ENCODE data around the gene HIPK2.

DNA sequence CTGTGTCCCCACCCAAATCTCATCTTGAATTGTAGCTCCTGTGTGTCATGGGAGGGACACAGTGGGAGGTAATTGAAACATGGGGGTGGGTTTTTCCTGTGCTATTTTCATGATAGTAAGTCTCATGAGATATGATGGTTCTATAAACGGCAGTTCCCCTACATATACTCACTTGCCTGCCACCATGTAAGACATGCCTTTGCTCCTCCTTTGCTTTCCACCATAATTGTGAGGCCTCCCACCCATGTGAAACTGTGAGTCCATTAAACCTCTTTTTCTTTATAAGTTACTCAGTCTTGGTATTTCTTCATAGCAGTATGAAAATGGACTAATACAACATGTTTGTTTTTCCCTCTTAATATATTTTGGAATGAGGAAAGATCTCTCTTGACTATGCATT, 26.8 kb upstream of the HIPK2 start:
- no peak for TF ChIP-seq MAFK (IDR thresholded peaks at IDR 0.05; ENCODE audit: partially characterized antibody)
- no peak for TF ChIP-seq RCOR1 (IDR thresholded peaks at IDR 0.05; ENCODE audit: low read depth, low read length)
- TF ChIP-seq, protein P1, sequence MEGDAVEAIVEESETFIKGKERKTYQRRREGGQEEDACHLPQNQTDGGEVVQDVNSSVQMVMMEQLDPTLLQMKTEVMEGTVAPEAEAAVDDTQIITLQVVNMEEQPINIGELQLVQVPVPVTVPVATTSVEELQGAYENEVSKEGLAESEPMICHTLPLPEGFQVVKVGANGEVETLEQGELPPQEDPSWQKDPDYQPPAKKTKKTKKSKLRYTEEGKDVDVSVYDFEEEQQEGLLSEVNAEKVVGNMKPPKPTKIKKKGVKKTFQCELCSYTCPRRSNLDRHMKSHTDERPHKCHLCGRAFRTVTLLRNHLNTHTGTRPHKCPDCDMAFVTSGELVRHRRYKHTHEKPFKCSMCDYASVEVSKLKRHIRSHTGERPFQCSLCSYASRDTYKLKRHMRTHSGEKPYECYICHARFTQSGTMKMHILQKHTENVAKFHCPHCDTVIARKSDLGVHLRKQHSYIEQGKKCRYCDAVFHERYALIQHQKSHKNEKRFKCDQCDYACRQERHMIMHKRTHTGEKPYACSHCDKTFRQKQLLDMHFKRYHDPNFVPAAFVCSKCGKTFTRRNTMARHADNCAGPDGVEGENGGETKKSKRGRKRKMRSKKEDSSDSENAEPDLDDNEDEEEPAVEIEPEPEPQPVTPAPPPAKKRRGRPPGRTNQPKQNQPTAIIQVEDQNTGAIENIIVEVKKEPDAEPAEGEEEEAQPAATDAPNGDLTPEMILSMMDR (IDR thresholded peaks at IDR 0.05): no peak
- TF ChIP-seq POLR2A (IDR thresholded peaks at IDR 0.05; ENCODE audit: low read length): no peak
- TF ChIP-seq CHD4 (IDR thresholded peaks at IDR 0.05; ENCODE audit: borderline replicate concordance): no peak
- no peak for TF ChIP-seq CHD2 (IDR thresholded peaks at IDR 0.05; ENCODE audit: low read length, partially characterized antibody)
- TF ChIP-seq, protein P2, sequence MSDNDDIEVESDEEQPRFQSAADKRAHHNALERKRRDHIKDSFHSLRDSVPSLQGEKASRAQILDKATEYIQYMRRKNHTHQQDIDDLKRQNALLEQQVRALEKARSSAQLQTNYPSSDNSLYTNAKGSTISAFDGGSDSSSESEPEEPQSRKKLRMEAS (IDR thresholded peaks at IDR 0.05): no peak
- no peak for TF ChIP-seq CEBPB (IDR thresholded peaks at IDR 0.05)
- no peak for TF ChIP-seq JUN (IDR thresholded peaks at IDR 0.05)
- no peak for TF ChIP-seq ZNF302 (CRISPR knock-in tag; IDR thresholded peaks at IDR 0.05)

Measured in A549 (cell line).